Jurkat, Clone E6-1 (cell line): Measurements from ENCODE around the gene TM4SF1.

ENCODE experiments used
- DNase-seq: peaks from one replicate; pipeline ENCODE4 v3.0.0-alpha.2; 2011; ENCODE audit warnings: low read depth, low spot score
- H3K4me3 ChIP-seq: 2 replicates; pipeline ENCODE4 v1.5.1; 2011; ENCODE audit warnings: mild to moderate bottlenecking, low read length, control low read depth, moderate library complexity

The TM4SF1 gene

GRCh38 chr3:149378478-149379309 lies 1.2 kb upstream of the TM4SF1 start:
- H3K4me3 ChIP-seq: no peak overlapping the region
- DNase-seq: no peak

GRCh38 chr3:149376718-149377407 lies 586 bp downstream of the TM4SF1 start:
- no peak overlapping the region for H3K4me3 ChIP-seq
- DNase-seq: no peak

GRCh38 chr3:149375501-149376196 lies 1.8 kb downstream of the TM4SF1 start:
- H3K4me3 ChIP-seq: no peak overlapping the region
- DNase-seq: no peak

- no peak overlapping the region for H3K4me3 ChIP-seq
- no peak for DNase-seq
Measured at GRCh38 chr3:149374793-149375500, 2.5 kb downstream of the TM4SF1 start.

- no peak for DNase-seq
- H3K4me3 ChIP-seq: no peak overlapping the region
Measured at GRCh38 chr3:149374391-149374790, 3.1 kb downstream of the TM4SF1 start.

GRCh38 chr3:149373235-149374125 lies 4.0 kb downstream of the TM4SF1 start:
- DNase-seq: no peak
- H3K4me3 ChIP-seq: no peak overlapping the region

- DNase-seq: no peak
- no peak overlapping the region for H3K4me3 ChIP-seq
Measured at GRCh38 chr3:149371723-149372114, 5.7 kb downstream of the TM4SF1 start.

GRCh38 chr3:149371001-149371722 lies 6.3 kb downstream of the TM4SF1 start:
- DNase-seq: no peak
- H3K4me3 ChIP-seq: no peak overlapping the region

GRCh38 chr3:149369991-149370866 lies 7.2 kb downstream of the TM4SF1 start:
- no peak for DNase-seq
- no peak overlapping the region for H3K4me3 ChIP-seq

- H3K4me3 ChIP-seq: no peak overlapping the region
- DNase-seq: no peak
Measured at GRCh38 chr3:149368674-149369497, 8.6 kb downstream of the TM4SF1 start.

GRCh38 chr3:149368201-149368673 lies 9.2 kb downstream of the TM4SF1 start:
- no peak for DNase-seq
- H3K4me3 ChIP-seq: no peak overlapping the region

GRCh38 chr3:149366941-149367840 lies 10.3 kb downstream of the TM4SF1 start:
- no peak overlapping the region for H3K4me3 ChIP-seq
- DNase-seq: no peak

GRCh38 chr3:149366031-149366430 lies 11.4 kb downstream of the TM4SF1 start:
- no peak for DNase-seq
- no peak overlapping the region for H3K4me3 ChIP-seq

- H3K4me3 ChIP-seq: no peak overlapping the region
- DNase-seq: no peak
Measured at GRCh38 chr3:149364624-149365023, 12.8 kb downstream of the TM4SF1 start.

GRCh38 chr3:149363053-149363452 lies 14.4 kb downstream of the TM4SF1 start:
- DNase-seq: no peak
- H3K4me3 ChIP-seq: no peak overlapping the region
